B cell (primary cell): ENCODE measurements around the gene ISCU. TPM values are rescaled to one million over a fixed set of nuclear protein-coding genes. Genes with fewer than 3 reads are reported as not detected.

Source experiments
- ATAC-seq: fragments of 200-7000 bp; cut with Tn5 transposase; one replicate; pipeline ENCODE4 v1.10.0; 2021; ENCODE audit warnings: low read depth, mild to moderate bottlenecking, moderate number of reproducible peaks, moderate library complexity
- CTCF ChIA-PET: fragments of 350-600 bp; sonication (Branson Sonifier 250); formaldehyde crosslinking; loops from one replicate; lab custom pipeline; 2021; ENCODE audit warnings: antibody characterized with exemption, inconsistent platforms; lab: Charles Lee
- POLR2A ChIA-PET: fragments of 350-600 bp; sonication (Branson Sonifier 250); formaldehyde crosslinking; loops from one replicate; lab custom pipeline; 2021; ENCODE audit warnings: antibody characterized with exemption; lab: Charles Lee
- DNase-seq: peaks from one replicate; pipeline ENCODE4 v3.0.0; 2013
- H2AFZ ChIP-seq: 2 replicates; pipeline ENCODE4 v1.6.1; 2012; ENCODE audit warnings: mild to moderate bottlenecking, low read depth, low read length; ENCODE audit not compliant: insufficient read depth, poor library complexity, severe bottlenecking
- H3K27ac ChIP-seq, 2 donors: 1 replicate in 1 of 2; 2 replicates in 1 of 2; pipeline ENCODE4 v1.5.1; 2012 to 2013; ENCODE audit warnings: low read length in 2 of 2, mild to moderate bottlenecking in 2 of 2, moderate library complexity in 1 of 2
- H3K27me3 ChIP-seq, 4 experiments: fragments of 200-600 bp in 1 of 4; sonication (generic) in 1 of 4; replicated peaks in 1 of 4; 1 replicate in 2 of 4; 2 replicates in 2 of 4; pipeline versions ENCODE4 v1.6.1 to v1.7.0; 2013 to 2016; ENCODE audit warnings: low read length in 3 of 4, mild to moderate bottlenecking in 2 of 4, mixed read lengths in 1 of 4, moderate library complexity in 1 of 4; ENCODE audit not compliant: insufficient read depth in 4 of 4, control insufficient read depth in 3 of 4; ENCODE audit errors: control extremely low read depth in 1 of 4
- H3K36me3 ChIP-seq, 2 experiments: replicated peaks in 1 of 2; 1 replicate in 1 of 2; 2 replicates in 1 of 2; pipeline versions ENCODE4 v1.6.1 to v1.7.1; 2013; ENCODE audit warnings: low read length in 1 of 2; ENCODE audit not compliant: insufficient read depth in 2 of 2, control insufficient read depth in 1 of 2; ENCODE audit errors: control extremely low read depth in 1 of 2, extremely low read depth in 1 of 2
- H3K4me1 ChIP-seq, 2 donors: fragments of 200-600 bp in 1 of 2; sonication (generic) in 1 of 2; 1 replicate in 1 of 2; 2 replicates in 1 of 2; pipeline versions ENCODE4 v1.5.1 to v1.6.1; 2013 to 2017; ENCODE audit warnings: low read length in 2 of 2; ENCODE audit not compliant: control insufficient read depth in 2 of 2, insufficient read depth in 2 of 2
- H3K4me2 ChIP-seq: replicated peaks from 2 replicates; pipeline ENCODE3; 2012; ENCODE audit warnings: mild to moderate bottlenecking, low read depth, low read length; ENCODE audit not compliant: poor library complexity, severe bottlenecking
- H3K4me3 ChIP-seq, 5 experiments: fragments of 200-600 bp in 1 of 5; sonication (generic) in 1 of 5; 1 replicate in 3 of 5; 2 replicates in 2 of 5; pipeline versions ENCODE4 v1.5.1 to v1.7.0; 2011 to 2016; ENCODE audit warnings: low read length in 4 of 5, mild to moderate bottlenecking in 4 of 5, low read depth in 2 of 5, control low read depth in 1 of 5, moderate library complexity in 1 of 5; ENCODE audit not compliant: insufficient read depth in 1 of 5; ENCODE audit errors: control extremely low read depth in 1 of 5, extremely low read depth in 1 of 5
- H3K79me2 ChIP-seq: fragments of 200-600 bp; sonication (generic); one replicate; pipeline ENCODE4 v1.6.0; 2016; ENCODE audit warnings: low read length; ENCODE audit not compliant: control insufficient read depth, insufficient read depth
- H3K9ac ChIP-seq: fragments of 200-600 bp; sonication (generic); 2 replicates; pipeline ENCODE4 v1.6.1; 2017; ENCODE audit warnings: mild to moderate bottlenecking, low read length, moderate library complexity
- H3K9me3 ChIP-seq, 3 donors: one replicate each; pipeline versions ENCODE4 v1.6.1 to v1.7.1; 2013; ENCODE audit warnings: low read length in 2 of 3; ENCODE audit not compliant: control insufficient read depth in 2 of 3, insufficient read depth in 1 of 3; ENCODE audit errors: control extremely low read depth in 1 of 3
- H4K20me1 ChIP-seq: 2 replicates; pipeline ENCODE4 v1.6.0; 2012; ENCODE audit warnings: mild to moderate bottlenecking, low read length; ENCODE audit not compliant: insufficient read depth, control insufficient read depth, poor library complexity, severe bottlenecking
- H3K27ac Mint-ChIP-seq: one replicate; pipeline ENCODE4 v1.8.0; 2021; ENCODE audit warnings: mixed read lengths
- H3K27me3 Mint-ChIP-seq: one replicate; pipeline ENCODE4 v1.8.0; 2021; ENCODE audit warnings: mixed read lengths
- H3K4me1 Mint-ChIP-seq: one replicate; pipeline ENCODE4 v1.8.0; 2021; ENCODE audit warnings: mixed read lengths
- H3K4me3 Mint-ChIP-seq: one replicate; pipeline ENCODE4 v1.8.0; 2021; ENCODE audit warnings: mixed read lengths
- H3K9me3 Mint-ChIP-seq: one replicate; pipeline ENCODE4 v1.8.0; 2022; ENCODE audit warnings: mixed read lengths; ENCODE audit not compliant: insufficient read depth
- CTCF ChIP-seq: fragments of 200-600 bp; IDR thresholded peaks from one replicate; pipeline ENCODE4 v1.8.0; 2022; ENCODE audit warnings: antibody characterized with exemption, mild to moderate bottlenecking
- EZH2 ChIP-seq: IDR thresholded peaks from 2 replicates; pipeline ENCODE4 v1.6.1; 2012; ENCODE audit warnings: borderline replicate concordance, low read depth, mild to moderate bottlenecking, moderate library complexity, low read length; ENCODE audit not compliant: insufficient read depth, poor library complexity, severe bottlenecking
- WGBS: methylation state at CpG from one replicate; pipeline ENCODE4 v1.1.5; 2013; ENCODE audit warnings: missing lambda C conversion rate; ENCODE audit not compliant: insufficient coverage; 5-methylcytosine and 5-hydroxymethylcytosine counted together
- intact Hi-C: fragments of 100-400 bp; cut with micrococcal nuclease; formaldehyde crosslinking; loops from one replicate; pipeline ENCODE4 v1.10.0; 2022
- polyA plus RNA-seq: library from polyadenylated mRNA; depleted of rRNA; stranded (reverse); fragments of >200 nt; gene quantifications from 2 replicates; pipeline ENCODE4 v1.2.3, GENCODE V29; 2012
- total RNA-seq, 2 donors: library from RNA; stranded (reverse); fragments of 120-200 nt in 1 of 2; gene quantifications; 1 replicate in 1 of 2; 2 replicates in 1 of 2; pipeline versions ENCODE4 v1.2.3 to v1.2.4, GENCODE V29; 2013 to 2022

ISCU gene
- total and polyA plus RNA-seq, 2 donors (not counting 1 experiment from before 2014, with no cell fraction given), result 173 to 209 TPM

GRCh38 chr12:108571609-108572165, 9.3 kb downstream of the ISCU start:
- intact Hi-C loops, result no loop called here
- no peaks in the 10 kb centered on the region for H4K20me1 ChIP-seq
- no peak overlapping the region for H3K4me2 ChIP-seq
- Mint-ChIP-seq H3K4me3 (peak overlapping the region; percentile 38), H3K27me3 (no peaks in the 10 kb centered on the region), H3K27ac (peak overlapping the region; percentile 80), H3K4me1 (peaks cover 82% of the 10 kb centered on the region), H3K9me3 (no peaks in the 10 kb centered on the region)
- H3K4me1 ChIP-seq, result peaks cover 49 to 69% of the 10 kb centered on the region in 2 donors
- ChIA-PET POLR2A (interaction anchor here (0.6 to 1.9 kb wide), 4 partner anchors 46 to 290 kb away, joined by 4 to 9 read pairs (median 8); no protein-coding TSS in a partner anchor), CTCF (interaction anchor here (0.7 to 19.8 kb wide), 12 partner anchors 8 to 254 kb away, joined by 3 to 424 read pairs (median 8); partner anchors contain the start of genes ISCU and SELPLG)
- ATAC-seq, result no peak
- H3K9me3 ChIP-seq, result no peaks in the 10 kb centered on the region
- no peaks in the 10 kb centered on the region for H3K27me3 ChIP-seq
- WGBS, result 100% methylated on average over 6 of the region's 8 CpGs
- H3K27ac ChIP-seq, result peak overlapping the region in 1 of 2 donors; percentile 64
- no peak overlapping the region for H2AFZ ChIP-seq
- no peak overlapping the region for H3K9ac ChIP-seq
- no peak for DNase-seq
- peaks cover 8 to 26% of the 10 kb centered on the region in 2 experiments for H3K36me3 ChIP-seq
- TF ChIP-seq CTCF, result no peak
- no peak for TF ChIP-seq EZH2
- H3K4me3 ChIP-seq, result no peak overlapping the region
- no peaks in the 10 kb centered on the region for H3K79me2 ChIP-seq

GRCh38 chr12:108572166-108572790, 9.9 kb downstream of the ISCU start:
- Histone ChIP-seq H3K4me1 (peaks cover 43 to 64% of the 10 kb centered on the region in 2 donors), H3K27ac (no peak overlapping the region)
- peak overlapping the region; percentile 80 for H3K27ac Mint-ChIP-seq

More at GRCh38 chr12:108572166-108572790, 9.9 kb downstream of the ISCU start:
- no peak overlapping the region for H3K4me3 ChIP-seq
- H4K20me1 ChIP-seq, result no peaks in the 10 kb centered on the region
- peak overlapping the region; percentile 22 for H3K9ac ChIP-seq
- peak overlapping the region; percentile 0 for H2AFZ ChIP-seq
- H3K79me2 ChIP-seq, result no peaks in the 10 kb centered on the region
- ChIA-PET POLR2A (interaction anchor here (0.6 to 1.9 kb wide), 7 partner anchors 43 to 290 kb away, joined by 3 to 9 read pairs (median 3); no protein-coding TSS in a partner anchor), CTCF (interaction anchor here (0.7 to 19.8 kb wide), 11 partner anchors 8 to 253 kb away, joined by 3 to 424 read pairs (median 7); partner anchors contain the start of genes ISCU and SELPLG)
- no peak for TF ChIP-seq EZH2
- no peak for TF ChIP-seq CTCF
- H3K9me3 Mint-ChIP-seq, result no peaks in the 10 kb centered on the region
- H3K4me3 Mint-ChIP-seq, result peak overlapping the region; percentile 38
- ATAC-seq (peak; percentile 44), DNase-seq (peak; percentile 48)
- peak overlapping the region; percentile 18 for H3K4me2 ChIP-seq
- intact Hi-C loops, result no loop called here
- WGBS, result 65% methylated on average over 6 of the region's 8 CpGs
- H3K27me3 ChIP-seq, result no peaks in the 10 kb centered on the region
- H3K9me3 ChIP-seq, result no peaks in the 10 kb centered on the region
- peaks cover 3 to 20% of the 10 kb centered on the region in 2 experiments for H3K36me3 ChIP-seq
- H3K4me1 Mint-ChIP-seq, result peaks cover 78% of the 10 kb centered on the region
- H3K27me3 Mint-ChIP-seq, result no peaks in the 10 kb centered on the region
